NCI-H2196 treated with DMSO at 0.1 percent for 48 hours (cell line): ENCODE data around the gene UQCRQ.

ENCODE experiments used
- DNase-seq: peaks from one replicate; lab custom pipeline; 2025; ENCODE audit not compliant: unreplicated experiment; lab: John Stamatoyannopoulos, UW

Gene UQCRQ

GRCh38 chr5:132907161-132907560 is 40.7 kb downstream of the UQCRQ start:
- no peak for DNase-seq

- DNase-seq = no peak
Observed at GRCh38 chr5:132909702-132910101, 43.3 kb downstream of the UQCRQ start.

- DNase-seq = no peak
Observed at GRCh38 chr5:132915681-132916080, 49.2 kb downstream of the UQCRQ start.

- DNase-seq = no peak
Observed at GRCh38 chr5:132916086-132916485, 49.6 kb downstream of the UQCRQ start.
